IPS-NIHi7 (cell line): ENCODE measurements around the gene C6orf163.
"Not testable (repeated sequence)": the region's sequence is repeated elsewhere in the genome, so short reads cannot be mapped to it uniquely, and the experiment has no call there.

Experiments
- DNase-seq: peaks from one replicate; pipeline ENCODE4 v3.0.0; 2012; ENCODE audit warnings: mixed read lengths; ENCODE audit errors: extremely low spot score

C6orf163 gene

GRCh38 chr6:87344731-87345130 is at the start of gene C6orf163:
Gene C6orf163 (plus strand): TSS chr6:87344813. CDS start chr6:87345100, 287 bp downstream.
- no peak for DNase-seq

DNA sequence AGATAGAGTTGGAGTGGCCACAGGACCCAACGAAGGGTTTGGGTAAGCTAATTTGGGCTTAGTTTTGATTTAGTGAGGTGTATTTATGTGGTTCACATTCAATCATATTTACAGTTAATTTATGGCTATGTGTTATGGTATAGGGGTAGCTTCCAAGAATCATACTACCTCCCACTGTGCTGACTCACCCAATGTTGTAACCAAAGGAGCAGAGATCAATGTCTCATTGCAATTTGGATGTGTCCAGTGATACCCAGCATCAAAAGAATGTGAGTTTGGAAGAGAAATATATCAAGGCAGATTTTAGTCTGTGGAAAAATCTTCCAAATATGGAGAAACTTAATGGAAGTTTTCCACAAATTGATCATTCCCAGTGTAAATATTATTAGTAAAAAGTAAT is 47.5 kb upstream of the C6orf163 start:
- DNase-seq = no peak

DNA sequence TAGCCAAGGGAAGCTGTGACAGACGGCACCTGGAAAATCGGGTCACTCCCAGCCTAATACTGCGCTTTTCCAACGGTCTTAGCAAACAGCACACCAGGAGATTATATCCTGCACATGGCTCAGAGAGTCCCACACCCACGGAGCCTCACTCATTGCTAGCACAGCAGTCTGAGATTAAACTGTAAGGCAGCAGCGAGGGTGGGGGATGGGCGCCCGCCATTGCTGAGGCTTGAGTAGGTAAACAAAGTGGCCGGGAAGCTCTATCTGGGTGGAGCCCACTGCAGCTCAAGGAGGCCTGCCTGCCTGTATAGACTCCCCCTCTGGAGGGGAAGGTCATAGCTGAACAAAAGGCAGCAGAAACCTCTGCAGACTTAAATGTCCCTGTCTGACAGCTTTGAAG is 43.3 kb upstream of the C6orf163 start:
- DNase-seq = not testable (repeated sequence)

GRCh38 chr6:87308970-87309369 is 35.6 kb upstream of the C6orf163 start:
- DNase-seq = no peak

DNA sequence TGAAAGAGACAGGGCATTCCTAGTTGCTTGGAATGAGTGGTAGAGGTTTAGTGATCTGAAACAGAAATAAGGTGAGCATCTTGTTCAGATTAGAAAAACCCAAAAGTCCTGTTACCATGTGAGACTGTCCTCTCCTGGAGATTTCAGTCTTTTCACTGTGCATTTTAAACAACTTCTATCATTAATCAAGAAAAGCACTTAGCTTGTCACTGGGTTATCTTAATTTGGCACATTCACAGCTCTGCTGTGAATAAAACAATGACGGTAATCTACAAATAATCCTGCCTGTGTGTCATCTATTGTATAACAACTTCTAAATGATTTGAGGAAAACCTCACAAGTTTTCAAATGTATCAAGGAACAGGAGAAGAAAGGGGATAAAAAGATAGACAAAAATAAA is 31.8 kb upstream of the C6orf163 start:
- no peak for DNase-seq

DNA sequence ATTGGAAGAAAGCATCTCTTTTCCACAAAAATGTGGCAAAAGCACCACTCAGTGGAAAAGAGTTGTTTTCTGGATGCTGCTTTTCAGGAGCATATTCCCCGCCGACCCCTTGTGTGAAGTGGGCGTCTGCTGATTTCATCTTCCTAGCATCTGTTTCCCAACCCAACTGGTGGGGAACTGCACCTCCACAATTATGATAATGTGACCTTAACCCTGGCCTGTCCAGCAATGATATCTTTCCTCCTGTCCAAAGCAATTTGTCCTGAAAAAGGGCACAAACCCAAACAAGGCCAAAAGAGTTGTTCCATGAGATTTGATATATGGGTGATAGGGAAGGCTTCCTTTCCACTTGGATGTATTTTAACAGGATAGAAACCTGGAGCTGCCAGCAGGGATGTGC is 29.5 kb upstream of the C6orf163 start:
- no peak for DNase-seq

DNA sequence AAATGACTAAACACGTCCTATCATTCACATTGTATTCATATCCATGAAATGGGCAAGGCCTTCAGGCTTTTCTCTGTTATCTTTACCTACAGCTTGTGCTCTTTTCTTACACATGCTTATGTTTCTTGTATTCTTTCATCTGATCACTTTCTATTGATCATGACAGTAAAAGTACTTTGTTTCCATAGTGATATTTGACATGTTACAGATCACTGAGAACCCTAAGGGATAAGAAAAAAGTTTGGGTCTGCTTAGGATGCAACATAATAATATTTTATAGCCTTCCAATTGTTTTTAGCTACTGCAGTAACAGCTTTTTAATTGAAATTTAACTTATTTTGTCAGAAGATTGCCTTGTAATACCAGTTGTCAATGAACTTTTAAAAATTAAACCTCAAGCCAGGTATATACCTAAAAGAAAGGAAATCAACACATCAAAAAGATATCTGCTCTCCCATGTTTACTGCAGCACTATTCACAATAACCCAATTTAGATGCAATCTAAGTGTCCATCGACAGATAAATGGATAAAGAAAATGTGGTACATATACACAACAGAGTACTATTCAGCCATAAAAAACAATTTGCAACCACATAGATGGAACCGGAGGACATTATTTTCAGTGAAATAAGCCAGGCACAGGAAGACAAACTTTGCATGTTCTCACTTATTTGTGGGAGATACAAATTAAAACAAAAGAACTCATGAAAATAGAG is 25.2 kb upstream of the C6orf163 start:
- DNase-seq = no peak

GRCh38 chr6:87322304-87323212 is 22.1 kb upstream of the C6orf163 start, which contains the start of gene SMIM8:
Gene SMIM8 (plus strand): TSS chr6:87322588. CDS start chr6:87337032, 14,444 bp downstream.
- peak; percentile 95 for DNase-seq

GRCh38 chr6:87323880-87324279 is 20.7 kb upstream of the C6orf163 start:
- DNase-seq = not testable (repeated sequence)

DNA sequence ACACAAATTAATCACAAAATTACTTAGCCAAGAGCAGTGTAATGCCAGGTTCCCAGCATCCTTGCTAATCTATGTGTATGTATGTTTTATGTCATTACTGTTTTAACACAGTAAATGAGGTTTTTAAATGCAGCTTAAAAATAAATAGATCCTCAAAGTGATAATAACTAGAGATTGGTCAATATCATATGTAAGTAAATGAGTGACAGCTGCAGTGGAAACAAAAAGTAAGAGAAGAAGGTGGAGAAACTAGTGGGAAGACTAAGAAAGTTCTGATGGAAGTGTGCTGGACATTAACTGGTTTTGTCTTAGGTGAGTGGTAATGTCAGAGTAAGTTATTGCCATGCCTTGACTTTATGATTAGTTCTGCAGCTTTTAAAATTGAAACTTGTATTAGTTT is 13.7 kb upstream of the C6orf163 start:
- no peak for DNase-seq

DNA sequence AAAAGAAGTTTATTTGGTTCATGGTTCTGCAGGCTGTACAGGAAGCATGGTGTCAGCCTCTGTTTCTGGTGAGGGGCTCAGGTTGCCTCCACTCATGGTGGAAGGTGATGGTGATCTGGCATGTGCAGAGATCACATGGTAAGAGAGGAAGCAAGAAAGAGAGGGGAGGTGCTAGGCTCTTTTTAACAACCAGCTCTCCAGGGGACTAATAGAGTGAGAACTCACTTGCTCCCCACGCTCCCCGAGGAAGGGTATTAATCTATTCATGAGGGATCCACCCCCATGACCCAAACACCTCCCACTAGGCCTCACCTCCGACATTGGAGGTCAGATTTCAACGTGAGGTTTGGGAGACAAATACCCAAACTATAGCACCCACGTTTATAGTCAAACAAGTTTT is 11.6 kb upstream of the C6orf163 start:
- no peak for DNase-seq

GRCh38 chr6:87333591-87334181 is 10.9 kb upstream of the C6orf163 start:
- DNase-seq = no peak

DNA sequence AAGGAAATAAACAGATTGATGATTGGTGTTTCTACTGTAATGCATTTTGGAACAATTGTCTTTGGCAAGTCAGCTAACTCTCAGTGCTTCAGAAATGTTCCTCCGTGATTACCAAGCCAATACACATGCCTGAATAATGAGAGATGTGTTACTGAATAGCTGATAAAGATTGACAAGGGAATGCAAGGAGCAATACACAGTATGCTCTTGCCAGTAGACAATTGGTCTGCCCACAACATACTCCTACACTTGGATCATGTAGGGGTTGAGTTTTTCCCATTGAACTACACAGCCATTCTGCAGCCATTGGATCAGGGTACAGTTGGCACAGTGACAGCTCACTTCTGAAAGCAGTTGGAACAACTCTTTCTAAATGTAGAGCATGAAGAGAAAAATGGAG is 9.9 kb upstream of the C6orf163 start:
- no peak for DNase-seq

- DNase-seq = peak; percentile 26
These were observed 8.2 kb upstream of the C6orf163 start for GRCh38 chr6:87336367-87336766.

GRCh38 chr6:87340230-87340629 is 4.4 kb upstream of the C6orf163 start:
- no peak for DNase-seq

DNA sequence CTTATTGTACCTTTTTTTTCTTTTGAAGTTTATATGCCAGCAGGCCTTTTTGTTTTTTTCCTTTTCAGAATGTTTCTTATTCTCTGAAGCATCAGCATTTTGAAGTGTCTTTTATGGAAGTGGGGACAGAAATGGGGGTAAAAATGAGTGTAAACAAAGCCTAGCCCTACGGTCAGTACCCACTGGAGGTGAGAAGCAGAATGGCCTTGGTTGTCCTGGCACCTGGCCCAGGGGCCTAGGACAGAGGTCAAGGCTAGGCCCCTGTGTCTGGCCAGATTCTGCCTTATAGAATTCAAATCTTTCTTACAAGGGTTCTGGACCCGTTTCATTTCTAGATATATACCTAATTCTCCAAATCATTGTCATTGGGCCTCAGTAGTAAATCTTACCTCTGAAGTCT is 3.5 kb upstream of the C6orf163 start:
- DNase-seq = no peak

- no peak for DNase-seq
These were observed 2.7 kb upstream of the C6orf163 start for GRCh38 chr6:87341899-87342298.

DNA sequence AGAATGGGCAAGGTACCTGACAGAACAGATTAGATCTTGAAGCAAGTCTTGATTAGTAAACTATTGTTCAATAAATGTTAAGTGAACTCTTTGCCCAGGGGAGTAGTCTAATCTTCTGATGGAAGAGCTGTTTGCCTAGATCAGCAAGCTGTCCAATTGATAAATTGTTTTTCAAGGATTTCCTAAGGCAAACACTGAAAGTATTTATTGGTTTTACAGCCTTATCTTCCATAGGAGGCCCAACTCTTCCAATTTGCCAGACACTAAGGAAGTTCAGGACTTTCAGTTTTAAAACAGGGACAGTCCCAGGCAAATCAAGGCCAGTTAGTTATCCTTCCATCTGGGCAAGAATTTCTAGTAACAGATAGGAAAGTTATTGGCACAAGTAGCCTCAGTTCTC is 1.8 kb upstream of the C6orf163 start:
- DNase-seq = no peak

GRCh38 chr6:87346700-87347099 is 2.1 kb downstream of the C6orf163 start:
- DNase-seq = no peak

GRCh38 chr6:87349896-87350295 is 5.3 kb downstream of the C6orf163 start:
- DNase-seq = no peak

DNA sequence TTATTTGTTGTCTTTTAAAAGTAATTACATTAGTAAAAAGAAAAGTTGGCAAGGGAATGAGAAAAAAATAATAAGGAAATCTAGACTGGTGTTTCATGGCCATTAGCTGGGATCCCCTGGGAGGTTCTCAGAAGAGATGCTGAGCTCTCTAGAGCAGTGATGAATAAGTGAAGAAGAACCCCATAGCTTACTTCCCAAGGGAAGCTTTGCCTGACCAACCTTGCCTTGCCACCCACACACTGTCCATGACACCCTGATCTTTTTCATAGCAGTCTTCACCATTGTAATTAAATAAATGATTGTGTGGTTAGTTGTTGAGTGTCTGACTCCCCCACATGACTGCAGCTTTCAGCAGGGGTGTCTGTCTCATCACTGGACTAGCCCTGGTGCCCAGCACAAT is 5.9 kb downstream of the C6orf163 start:
- no peak for DNase-seq

DNA sequence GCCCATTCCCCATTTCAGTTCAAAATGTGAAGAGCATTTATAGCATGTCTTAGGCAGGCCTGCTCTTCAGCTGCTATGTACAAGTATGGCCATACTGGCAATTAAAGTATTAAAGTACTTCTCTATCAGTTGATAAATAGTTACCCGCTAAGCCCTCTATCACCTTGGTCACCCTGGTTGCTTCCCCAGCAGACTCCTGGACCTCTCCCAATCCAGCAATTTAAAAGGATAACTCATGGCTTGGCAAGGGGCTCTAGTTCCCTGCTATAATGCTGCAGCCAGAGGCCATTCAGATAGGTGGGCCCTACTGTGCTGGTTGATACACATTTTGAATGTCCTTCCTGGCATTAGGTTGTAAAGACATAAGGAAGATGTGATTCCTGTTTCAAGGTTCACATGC is 7.0 kb downstream of the C6orf163 start:
- no peak for DNase-seq

DNA sequence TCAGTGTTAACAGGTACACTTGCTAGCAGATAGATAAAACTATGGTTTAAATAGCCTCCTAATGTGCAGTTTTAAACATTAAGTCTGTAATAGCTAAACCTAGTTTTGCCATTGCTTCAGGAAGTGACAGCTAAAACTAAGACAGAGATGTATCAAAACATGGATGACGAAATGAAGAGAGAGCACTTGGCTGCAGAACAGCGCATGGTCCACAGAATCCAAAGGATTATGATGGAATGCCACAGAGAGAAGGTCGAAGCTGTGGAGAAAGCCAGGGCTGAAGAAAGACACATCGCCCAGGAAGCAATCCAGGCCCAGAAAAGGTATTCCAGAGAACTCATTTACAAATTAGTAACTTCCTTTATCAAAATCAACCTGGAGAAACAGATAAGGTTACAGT is 11.6 kb downstream of the C6orf163 start:
- no peak for DNase-seq
